ENCODE results near the gene GRHPR.
A peak's percentile ranks its signal among the peaks of the same experiment; 100 is the strongest.

GRHPR gene

DNA sequence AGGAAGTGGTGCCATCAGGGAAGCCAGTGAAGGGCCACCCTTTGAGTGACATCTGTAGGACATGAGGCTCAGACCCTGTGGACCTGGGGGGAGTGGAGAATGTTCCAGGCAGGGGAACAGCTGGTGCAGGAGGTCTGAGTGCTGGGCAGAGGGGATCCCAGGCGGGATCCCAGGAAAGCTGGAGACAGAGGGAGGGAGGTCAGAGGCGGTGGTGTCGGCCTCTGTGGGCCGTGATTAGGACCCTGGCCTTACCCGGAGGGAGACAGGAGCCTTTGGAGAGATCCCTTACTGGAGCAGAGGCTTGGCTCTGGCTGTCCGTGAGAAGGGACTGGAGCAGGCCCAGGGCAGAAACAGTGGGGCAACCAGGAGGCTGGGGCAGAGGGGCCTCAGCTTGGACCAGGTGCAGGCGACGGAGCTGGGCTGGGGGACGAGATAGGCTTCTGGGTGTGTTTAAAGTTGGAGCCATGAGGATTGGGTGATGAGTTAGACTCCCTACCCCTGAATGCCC lies 12.1 kb upstream of the GRHPR start (continued):
- TF ChIP-seq, protein P1, sequence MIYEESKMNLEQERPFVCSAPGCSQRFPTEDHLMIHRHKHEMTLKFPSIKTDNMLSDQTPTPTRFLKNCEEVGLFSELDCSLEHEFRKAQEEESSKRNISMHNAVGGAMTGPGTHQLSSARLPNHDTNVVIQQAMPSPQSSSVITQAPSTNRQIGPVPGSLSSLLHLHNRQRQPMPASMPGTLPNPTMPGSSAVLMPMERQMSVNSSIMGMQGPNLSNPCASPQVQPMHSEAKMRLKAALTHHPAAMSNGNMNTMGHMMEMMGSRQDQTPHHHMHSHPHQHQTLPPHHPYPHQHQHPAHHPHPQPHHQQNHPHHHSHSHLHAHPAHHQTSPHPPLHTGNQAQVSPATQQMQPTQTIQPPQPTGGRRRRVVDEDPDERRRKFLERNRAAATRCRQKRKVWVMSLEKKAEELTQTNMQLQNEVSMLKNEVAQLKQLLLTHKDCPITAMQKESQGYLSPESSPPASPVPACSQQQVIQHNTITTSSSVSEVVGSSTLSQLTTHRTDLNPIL (CRISPR knock-in tag; IDR thresholded peaks at IDR 0.05; ENCODE audit: low read depth): no peak
- TF ChIP-seq CSDC2 (CRISPR knock-in tag; IDR thresholded peaks at IDR 0.05) (no peak), SNAI2 (CRISPR knock-in tag; IDR thresholded peaks at IDR 0.05) (no peak), ISL1 (CRISPR knock-in tag; IDR thresholded peaks at IDR 0.05) (no peak)

DNA sequence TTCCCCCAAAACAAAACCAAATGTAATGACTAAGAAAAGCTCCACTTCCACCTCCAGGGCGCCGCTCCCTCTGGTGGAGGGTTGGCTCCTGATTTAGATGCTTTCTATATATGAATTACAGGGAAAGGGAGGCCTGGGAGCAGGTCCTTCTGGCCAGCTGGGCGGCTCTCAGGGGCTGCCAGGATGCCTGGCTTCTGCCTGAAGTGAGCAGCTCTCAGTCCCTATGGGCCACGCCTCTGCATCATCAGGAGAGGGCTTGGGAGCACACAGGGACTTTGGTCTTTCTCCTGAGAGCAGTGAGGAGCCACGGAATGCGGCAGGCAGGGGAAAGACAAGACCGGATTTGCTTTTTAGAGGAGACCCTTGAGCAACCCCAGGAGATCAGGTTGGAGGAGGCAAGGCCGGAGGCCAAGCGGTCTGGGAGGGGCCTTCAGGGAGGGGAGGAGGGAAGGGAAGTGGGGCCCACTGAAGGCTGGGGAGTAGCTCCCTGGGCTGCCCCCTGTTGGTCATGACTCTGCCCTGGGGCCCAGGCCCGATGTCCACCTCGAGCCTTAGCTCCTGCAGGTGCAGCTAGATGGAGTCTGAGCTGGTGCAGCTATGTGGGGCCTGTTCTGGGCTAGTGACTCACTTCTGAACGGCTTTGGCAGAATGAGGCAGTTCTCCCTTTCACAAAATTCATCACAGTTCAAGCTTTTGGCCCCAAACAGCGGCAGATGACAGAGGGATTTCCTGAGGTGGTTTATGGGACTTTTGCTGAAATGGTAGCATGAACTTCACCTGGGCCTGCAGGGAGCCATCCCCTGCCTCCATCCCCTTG lies 11.3 kb upstream of the GRHPR start:
- ATAC-seq: peak; percentile 31; the same call in 2 of the 3 replicates
- TF ChIP-seq ZNF70 (CRISPR knock-in tag; IDR thresholded peaks at IDR 0.05) (no peak), SNAI2 (CRISPR knock-in tag; IDR thresholded peaks at IDR 0.05) (no peak), ZFP30 (CRISPR knock-in tag; IDR thresholded peaks at IDR 0.05) (no peak), GLIS3 (CRISPR knock-in tag; IDR thresholded peaks at IDR 0.05) (no peak), ZNF565 (CRISPR knock-in tag; conservative IDR thresholded peaks at IDR 0.05; ENCODE audit: low read depth) (no peak), ZFP3 (CRISPR knock-in tag; IDR thresholded peaks at IDR 0.05) (no peak), CSDC2 (CRISPR knock-in tag; IDR thresholded peaks at IDR 0.05) (no peak), ESRRG (CRISPR knock-in tag; IDR thresholded peaks at IDR 0.05) (no peak), ZNF8 (CRISPR knock-in tag; IDR thresholded peaks at IDR 0.05) (no peak), TCF4 (CRISPR knock-in tag; IDR thresholded peaks at IDR 0.05; ENCODE audit: borderline replicate concordance) (no peak), ARNTL (CRISPR knock-in tag; IDR thresholded peaks at IDR 0.05; ENCODE audit: borderline replicate concordance, low read depth) (no peak), PPARA (CRISPR knock-in tag; IDR thresholded peaks at IDR 0.05; ENCODE audit: borderline replicate concordance) (no peak)
- TF ChIP-seq, protein P1 (CRISPR knock-in tag; IDR thresholded peaks at IDR 0.05; ENCODE audit: low read depth): no peak
- TF ChIP-seq, protein P2, sequence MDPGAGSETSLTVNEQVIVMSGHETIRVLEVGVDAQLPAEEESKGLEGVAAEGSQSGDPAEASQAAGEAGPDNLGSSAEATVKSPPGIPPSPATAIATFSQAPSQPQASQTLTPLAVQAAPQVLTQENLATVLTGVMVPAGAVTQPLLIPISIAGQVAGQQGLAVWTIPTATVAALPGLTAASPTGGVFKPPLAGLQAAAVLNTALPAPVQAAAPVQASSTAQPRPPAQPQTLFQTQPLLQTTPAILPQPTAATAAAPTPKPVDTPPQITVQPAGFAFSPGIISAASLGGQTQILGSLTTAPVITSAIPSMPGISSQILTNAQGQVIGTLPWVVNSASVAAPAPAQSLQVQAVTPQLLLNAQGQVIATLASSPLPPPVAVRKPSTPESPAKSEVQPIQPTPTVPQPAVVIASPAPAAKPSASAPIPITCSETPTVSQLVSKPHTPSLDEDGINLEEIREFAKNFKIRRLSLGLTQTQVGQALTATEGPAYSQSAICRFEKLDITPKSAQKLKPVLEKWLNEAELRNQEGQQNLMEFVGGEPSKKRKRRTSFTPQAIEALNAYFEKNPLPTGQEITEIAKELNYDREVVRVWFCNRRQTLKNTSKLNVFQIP (CRISPR knock-in tag; IDR thresholded peaks at IDR 0.05; ENCODE audit: borderline replicate concordance, low read depth): no peak
- TF ChIP-seq, protein P3, sequence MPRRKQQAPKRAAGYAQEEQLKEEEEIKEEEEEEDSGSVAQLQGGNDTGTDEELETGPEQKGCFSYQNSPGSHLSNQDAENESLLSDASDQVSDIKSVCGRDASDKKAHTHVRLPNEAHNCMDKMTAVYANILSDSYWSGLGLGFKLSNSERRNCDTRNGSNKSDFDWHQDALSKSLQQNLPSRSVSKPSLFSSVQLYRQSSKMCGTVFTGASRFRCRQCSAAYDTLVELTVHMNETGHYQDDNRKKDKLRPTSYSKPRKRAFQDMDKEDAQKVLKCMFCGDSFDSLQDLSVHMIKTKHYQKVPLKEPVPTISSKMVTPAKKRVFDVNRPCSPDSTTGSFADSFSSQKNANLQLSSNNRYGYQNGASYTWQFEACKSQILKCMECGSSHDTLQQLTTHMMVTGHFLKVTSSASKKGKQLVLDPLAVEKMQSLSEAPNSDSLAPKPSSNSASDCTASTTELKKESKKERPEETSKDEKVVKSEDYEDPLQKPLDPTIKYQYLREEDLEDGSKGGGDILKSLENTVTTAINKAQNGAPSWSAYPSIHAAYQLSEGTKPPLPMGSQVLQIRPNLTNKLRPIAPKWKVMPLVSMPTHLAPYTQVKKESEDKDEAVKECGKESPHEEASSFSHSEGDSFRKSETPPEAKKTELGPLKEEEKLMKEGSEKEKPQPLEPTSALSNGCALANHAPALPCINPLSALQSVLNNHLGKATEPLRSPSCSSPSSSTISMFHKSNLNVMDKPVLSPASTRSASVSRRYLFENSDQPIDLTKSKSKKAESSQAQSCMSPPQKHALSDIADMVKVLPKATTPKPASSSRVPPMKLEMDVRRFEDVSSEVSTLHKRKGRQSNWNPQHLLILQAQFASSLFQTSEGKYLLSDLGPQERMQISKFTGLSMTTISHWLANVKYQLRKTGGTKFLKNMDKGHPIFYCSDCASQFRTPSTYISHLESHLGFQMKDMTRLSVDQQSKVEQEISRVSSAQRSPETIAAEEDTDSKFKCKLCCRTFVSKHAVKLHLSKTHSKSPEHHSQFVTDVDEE (CRISPR knock-in tag; IDR thresholded peaks at IDR 0.05): no peak

DNA sequence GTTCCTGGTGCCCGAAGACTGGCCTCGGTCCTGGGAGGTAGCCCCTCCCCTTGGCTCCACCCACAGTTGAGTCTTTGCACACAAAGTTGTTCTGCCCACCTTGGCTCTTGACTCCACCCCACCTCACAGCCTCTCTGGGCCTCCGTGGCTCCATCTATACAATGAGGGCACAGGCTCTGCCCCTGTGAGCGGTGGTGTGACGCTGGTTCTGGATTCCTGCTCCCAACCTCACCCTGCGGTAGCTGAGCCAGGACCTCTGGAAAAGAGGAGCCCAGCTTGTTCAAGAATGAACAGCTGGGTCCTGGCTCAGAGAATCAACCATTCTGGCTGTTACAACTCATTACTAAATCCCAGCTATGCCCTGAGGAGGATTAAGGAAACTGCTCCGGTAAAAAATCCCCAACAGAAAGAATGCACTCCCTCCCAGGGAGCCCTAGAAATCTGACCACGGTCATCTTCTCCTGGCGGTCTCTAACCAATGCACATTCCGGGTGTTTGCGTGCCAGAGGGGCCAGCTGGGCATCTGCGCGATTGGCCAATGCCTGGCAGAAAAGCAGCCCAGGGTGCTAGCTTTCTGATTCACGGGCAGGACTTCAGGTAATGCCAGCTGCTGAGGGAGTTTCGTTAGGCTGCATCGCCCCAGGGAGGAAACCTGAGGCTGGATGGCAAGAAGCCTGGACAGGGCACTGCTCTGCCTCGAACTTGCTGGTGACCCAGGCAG lies 9.9 kb upstream of the GRHPR start:
- TF ChIP-seq, protein P2 (CRISPR knock-in tag; IDR thresholded peaks at IDR 0.05; ENCODE audit: borderline replicate concordance, low read depth): no peak
- TF ChIP-seq TOX (CRISPR knock-in tag; IDR thresholded peaks at IDR 0.05; ENCODE audit: borderline replicate concordance) (no peak), ESRRG (CRISPR knock-in tag; IDR thresholded peaks at IDR 0.05) (no peak), ZFP3 (CRISPR knock-in tag; IDR thresholded peaks at IDR 0.05) (no peak), ZNF565 (CRISPR knock-in tag; conservative IDR thresholded peaks at IDR 0.05; ENCODE audit: low read depth) (no peak), PPARA (CRISPR knock-in tag; IDR thresholded peaks at IDR 0.05; ENCODE audit: borderline replicate concordance) (no peak), RARB (CRISPR knock-in tag; IDR thresholded peaks at IDR 0.05) (no peak), BACH2 (CRISPR knock-in tag; IDR thresholded peaks at IDR 0.05; ENCODE audit: borderline replicate concordance) (no peak)
- TF ChIP-seq, protein P4, sequence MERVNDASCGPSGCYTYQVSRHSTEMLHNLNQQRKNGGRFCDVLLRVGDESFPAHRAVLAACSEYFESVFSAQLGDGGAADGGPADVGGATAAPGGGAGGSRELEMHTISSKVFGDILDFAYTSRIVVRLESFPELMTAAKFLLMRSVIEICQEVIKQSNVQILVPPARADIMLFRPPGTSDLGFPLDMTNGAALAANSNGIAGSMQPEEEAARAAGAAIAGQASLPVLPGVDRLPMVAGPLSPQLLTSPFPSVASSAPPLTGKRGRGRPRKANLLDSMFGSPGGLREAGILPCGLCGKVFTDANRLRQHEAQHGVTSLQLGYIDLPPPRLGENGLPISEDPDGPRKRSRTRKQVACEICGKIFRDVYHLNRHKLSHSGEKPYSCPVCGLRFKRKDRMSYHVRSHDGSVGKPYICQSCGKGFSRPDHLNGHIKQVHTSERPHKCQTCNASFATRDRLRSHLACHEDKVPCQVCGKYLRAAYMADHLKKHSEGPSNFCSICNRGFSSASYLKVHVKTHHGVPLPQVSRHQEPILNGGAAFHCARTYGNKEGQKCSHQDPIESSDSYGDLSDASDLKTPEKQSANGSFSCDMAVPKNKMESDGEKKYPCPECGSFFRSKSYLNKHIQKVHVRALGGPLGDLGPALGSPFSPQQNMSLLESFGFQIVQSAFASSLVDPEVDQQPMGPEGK (CRISPR knock-in tag; IDR thresholded peaks at IDR 0.05; ENCODE audit: borderline replicate concordance): no peak
- ATAC-seq: no peak
